H9 (cell line): ENCODE measurements around the gene DENND5A. TPM values are rescaled to one million over a fixed set of nuclear protein-coding genes. Genes with fewer than 3 reads are reported as not detected.

ENCODE experiments used
- DNase-seq: peaks from one replicate; pipeline ENCODE4 v3.0.0-alpha.2; 2017
- H2AFZ ChIP-seq: one replicate; pipeline ENCODE4 v1.6.1; 2013; ENCODE audit warnings: mild to moderate bottlenecking, low read length, control low read depth, moderate library complexity
- H2AK5ac ChIP-seq: 2 replicates; pipeline ENCODE4 v1.6.1; 2013; ENCODE audit warnings: low read length, control low read depth, mixed read lengths; ENCODE audit not compliant: insufficient read length
- H2BK120ac ChIP-seq: one replicate; pipeline ENCODE4 v1.6.1; 2013; ENCODE audit warnings: low read depth, mild to moderate bottlenecking, low read length, control low read depth, inconsistent platforms; ENCODE audit not compliant: poor library complexity, severe bottlenecking
- H2BK12ac ChIP-seq: 2 replicates; pipeline ENCODE4 v1.6.1; 2013; ENCODE audit warnings: low read length, control low read depth, mixed read lengths, low read depth; ENCODE audit not compliant: insufficient read length
- H2BK15ac ChIP-seq: 2 replicates; pipeline ENCODE4 v1.6.1; 2013; ENCODE audit warnings: low read depth, low read length, control low read depth
- H2BK20ac ChIP-seq: one replicate; pipeline ENCODE4 v1.6.1; 2013; ENCODE audit warnings: low read depth, mild to moderate bottlenecking, low read length, control low read depth, inconsistent platforms; ENCODE audit not compliant: poor library complexity, severe bottlenecking
- H2BK5ac ChIP-seq: 2 replicates; pipeline ENCODE4 v1.6.1; 2013; ENCODE audit warnings: low read length, control low read depth, mixed read lengths; ENCODE audit not compliant: insufficient read length
- H3K14ac ChIP-seq: 2 replicates; pipeline ENCODE4 v1.6.1; 2013; ENCODE audit warnings: low read length, control low read depth; ENCODE audit not compliant: insufficient read depth
- H3K18ac ChIP-seq: 2 replicates; pipeline ENCODE4 v1.6.1; 2013; ENCODE audit warnings: low read depth, mild to moderate bottlenecking, mixed read lengths, low read length, control low read depth; ENCODE audit not compliant: insufficient read length
- H3K23ac ChIP-seq: 2 replicates; pipeline ENCODE4 v1.6.1; 2013; ENCODE audit warnings: low read length, control low read depth, mixed read lengths, low read depth; ENCODE audit not compliant: insufficient read length
- H3K23me2 ChIP-seq: 2 replicates; pipeline ENCODE4 v1.6.1; 2013; ENCODE audit warnings: low read depth, mild to moderate bottlenecking, mixed read lengths, low read length, control low read depth; ENCODE audit not compliant: insufficient read length, poor library complexity, severe bottlenecking
- H3K27ac ChIP-seq: 2 replicates; pipeline ENCODE4 v1.5.1; 2013; ENCODE audit warnings: low read length, control low read depth, mixed read lengths, low read depth; ENCODE audit not compliant: insufficient read length
- H3K27me3 ChIP-seq: 2 replicates; pipeline ENCODE4 v1.6.1; 2013; ENCODE audit warnings: low read length, control low read depth, inconsistent platforms; ENCODE audit not compliant: insufficient read depth
- H3K4ac ChIP-seq: 2 replicates; pipeline ENCODE4 v1.6.1; 2013; ENCODE audit warnings: low read depth, mild to moderate bottlenecking, control low read depth, inconsistent platforms, low read length, moderate library complexity
- H3K4me1 ChIP-seq: 2 replicates; pipeline ENCODE4 v1.6.1; 2013; ENCODE audit warnings: low read length, control low read depth, inconsistent platforms; ENCODE audit not compliant: insufficient read depth
- H3K4me2 ChIP-seq: 2 replicates; pipeline ENCODE4 v1.6.1; 2013; ENCODE audit warnings: low read length, control low read depth, mixed read lengths; ENCODE audit not compliant: insufficient read length, insufficient read depth
- H3K56ac ChIP-seq: 2 replicates; pipeline ENCODE4 v1.6.1; 2013; ENCODE audit warnings: low read depth, mild to moderate bottlenecking, mixed read lengths, low read length, control low read depth; ENCODE audit not compliant: insufficient read length
- H3K79me1 ChIP-seq: 2 replicates; pipeline ENCODE4 v1.6.1; 2013; ENCODE audit warnings: low read depth, mild to moderate bottlenecking, moderate library complexity, low read length, control low read depth, inconsistent platforms; ENCODE audit not compliant: insufficient read depth, poor library complexity, severe bottlenecking
- H3K79me2 ChIP-seq: 2 replicates; pipeline ENCODE4 v1.6.1; 2013; ENCODE audit warnings: low read length, control low read depth, inconsistent platforms; ENCODE audit not compliant: insufficient read depth
- H3K9ac ChIP-seq: 2 replicates; pipeline ENCODE4 v1.6.1; 2013; ENCODE audit warnings: low read length, control low read depth, mixed read lengths; ENCODE audit not compliant: insufficient read length; ENCODE audit errors: extremely low read depth
- H3K9me3 ChIP-seq: one replicate; pipeline ENCODE4 v1.6.1; 2013; ENCODE audit warnings: low read depth, low read length, inconsistent platforms; ENCODE audit not compliant: control insufficient read depth
- H3T11ph ChIP-seq: one replicate; pipeline ENCODE4 v1.6.1; 2013; ENCODE audit warnings: mild to moderate bottlenecking, low read length, control low read depth, inconsistent platforms
- H4K20me1 ChIP-seq: one replicate; pipeline ENCODE4 v1.6.1; 2013; ENCODE audit not compliant: control insufficient read depth, insufficient read length, insufficient read depth
- H4K5ac ChIP-seq: 2 replicates; pipeline ENCODE4 v1.6.1; 2013; ENCODE audit warnings: low read depth, mild to moderate bottlenecking, mixed read lengths, low read length, control low read depth; ENCODE audit not compliant: insufficient read length
- H4K8ac ChIP-seq: replicated peaks from 2 replicates; pipeline ENCODE4 v1.6.1; 2013; ENCODE audit warnings: low read length, control low read depth, mixed read lengths, low read depth; ENCODE audit not compliant: insufficient read length
- H4K91ac ChIP-seq: 2 replicates; pipeline ENCODE4 v1.6.1; 2013; ENCODE audit warnings: low read depth, mild to moderate bottlenecking, moderate library complexity, mixed read lengths, low read length, control low read depth; ENCODE audit not compliant: insufficient read length
- H3K27ac Mint-ChIP-seq, 3 experiments: 2 replicates in 2 of 3; 3 replicates in 1 of 3; pipeline ENCODE4 v1.8.0; 2020 to 2021; ENCODE audit warnings: mixed read lengths in 3 of 3, mild to moderate bottlenecking in 1 of 3, moderate library complexity in 1 of 3
- H3K27me3 Mint-ChIP-seq: 2 replicates; pipeline ENCODE4 v1.8.0; 2021; ENCODE audit warnings: low read depth, mild to moderate bottlenecking, moderate library complexity, mixed read lengths
- H3K36me3 Mint-ChIP-seq, 3 experiments: 2 replicates in 2 of 3; 3 replicates in 1 of 3; pipeline ENCODE4 v1.8.0; 2020 to 2021; ENCODE audit warnings: low read depth in 3 of 3, mixed read lengths in 3 of 3; ENCODE audit not compliant: insufficient read depth in 1 of 3
- H3K4me1 Mint-ChIP-seq, 2 experiments: 2 replicates each; pipeline ENCODE4 v1.8.0; 2020; ENCODE audit warnings: mixed read lengths in 2 of 2
- H3K4me3 Mint-ChIP-seq, 2 experiments: 2 replicates in 1 of 2; 3 replicates in 1 of 2; pipeline ENCODE4 v1.8.0; 2020 to 2021; ENCODE audit warnings: mild to moderate bottlenecking in 2 of 2, mixed read lengths in 2 of 2, moderate library complexity in 1 of 2
- H3K9me3 Mint-ChIP-seq, 2 experiments: 2 replicates in 1 of 2; 3 replicates in 1 of 2; pipeline ENCODE4 v1.8.0; 2020; ENCODE audit warnings: mild to moderate bottlenecking in 2 of 2, mixed read lengths in 2 of 2, moderate library complexity in 1 of 2
- CTCF ChIP-seq: fragments of 200-600 bp; sonication (generic); conservative IDR thresholded peaks from 3 replicates; pipeline ENCODE4 v1.8.0; 2021; ENCODE audit warnings: antibody characterized with exemption, mild to moderate bottlenecking
- WGBS: extraction: QIAGEN DNeasy Blood & Tissue Kit; methylation state at CpG from one replicate; pipeline ENCODE4 v1.1.7; 2013; ENCODE audit warnings: missing lambda C conversion rate, low lambda C conversion rate, mixed read lengths; ENCODE audit not compliant: insufficient read length; ENCODE audit errors: extremely low coverage; 5-methylcytosine and 5-hydroxymethylcytosine counted together
- total RNA-seq: library from RNA; stranded (reverse); gene quantifications from 2 replicates; pipeline ENCODE4 v1.2.1, GENCODE V29; 2021

The DENND5A gene
- total RNA-seq, 1 experiment from 2014 or later: 59.6 TPM

DNA sequence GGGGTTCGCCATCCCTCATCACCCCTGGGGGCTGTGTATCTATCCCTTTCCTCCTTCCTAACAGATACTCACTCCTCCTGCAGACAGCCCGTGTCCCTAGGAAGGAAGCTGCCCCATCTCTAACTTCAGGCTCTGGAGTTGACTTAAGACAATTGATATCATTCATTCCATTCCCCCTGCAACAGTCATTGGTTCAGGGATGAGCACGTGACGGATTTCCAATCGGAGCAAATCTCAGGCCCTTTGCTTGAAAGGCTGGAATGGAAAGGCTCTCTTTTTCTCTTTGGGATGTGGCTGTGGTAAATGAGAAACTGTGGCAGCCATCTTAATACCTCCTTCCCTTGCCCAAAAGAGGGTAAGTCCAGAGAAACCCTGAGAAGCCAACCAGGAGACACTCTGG, 168.7 kb downstream of the DENND5A start:
- Histone ChIP-seq H3K4me2 (no peak overlapping the region), H3K14ac (no peak overlapping the region), H4K8ac (no peak overlapping the region), H3T11ph (no peak overlapping the region), H3K18ac (no peak overlapping the region), H4K91ac (no peak overlapping the region), H3K23ac (no peak overlapping the region), H2BK12ac (no peak overlapping the region), H3K9ac (no peak overlapping the region), H3K9me3 (no peaks in the 10 kb centered on the region), H2BK15ac (no peak overlapping the region), H2AK5ac (no peak overlapping the region), H2BK120ac (no peak overlapping the region), H4K20me1 (no peaks in the 10 kb centered on the region), H3K23me2 (peaks cover 4% of the 10 kb centered on the region), H2AFZ (no peak overlapping the region), H2BK20ac (no peak overlapping the region), H3K56ac (no peak overlapping the region), H2BK5ac (no peak overlapping the region), H3K27ac (no peak overlapping the region), H3K4ac (no peak overlapping the region), H3K4me1 (no peaks in the 10 kb centered on the region), H3K27me3 (no peaks in the 10 kb centered on the region; the same call in 1 of the 2 replicates), H3K79me2 (no peaks in the 10 kb centered on the region), H4K5ac (no peak overlapping the region), H3K79me1 (no peaks in the 10 kb centered on the region)
- H3K4me1 Mint-ChIP-seq: peaks cover 6 to 11% of the 10 kb centered on the region in 2 experiments
- no peak overlapping the region for H3K27ac Mint-ChIP-seq
- no CpG with 5 or more reads among the region's 5 CpGs for WGBS
- no peak for DNase-seq
- H3K27me3 Mint-ChIP-seq: peaks cover 23% of the 10 kb centered on the region
- H3K36me3 Mint-ChIP-seq: peaks cover 0 to 2% (median 0%) of the 10 kb centered on the region in 3 experiments; a peak in 2 of 7 replicates
- H3K9me3 Mint-ChIP-seq: no peaks in the 10 kb centered on the region; a peak in 1 of 5 replicates
- no peak overlapping the region for H3K4me3 Mint-ChIP-seq
- no peak for TF ChIP-seq CTCF
